SKM-1 treated with dmso at 0.1 percent for 144 hours (cell line): ENCODE results near the gene UMODL1.
"Not testable (repeated sequence)": the region's sequence is repeated elsewhere in the genome, so short reads cannot be mapped to it uniquely, and the experiment has no call there.

Source experiments
- DNase-seq: peaks from one replicate; lab custom pipeline; 2025; ENCODE audit not compliant: unreplicated experiment; lab: John Stamatoyannopoulos, UW

The UMODL1 gene

GRCh38 chr21:42078247-42079007 is 7.3 kb downstream of the UMODL1 start:
- DNase-seq, result not testable (repeated sequence)

GRCh38 chr21:42079008-42079938 is 8.2 kb downstream of the UMODL1 start:
- no peak for DNase-seq

GRCh38 chr21:42079939-42080787 is 9.0 kb downstream of the UMODL1 start:
- no peak for DNase-seq

- no peak for DNase-seq
Observed at GRCh38 chr21:42080788-42081083, 9.6 kb downstream of the UMODL1 start.

- peak; percentile 7 for DNase-seq
Observed at GRCh38 chr21:42081138-42081537, 10.0 kb downstream of the UMODL1 start.

- no peak for DNase-seq
Observed at GRCh38 chr21:42081931-42082381, 10.8 kb downstream of the UMODL1 start.

- DNase-seq, result no peak
Observed at GRCh38 chr21:42082501-42083360, 11.6 kb downstream of the UMODL1 start.

GRCh38 chr21:42083361-42083690 is 12.2 kb downstream of the UMODL1 start:
- DNase-seq, result no peak

- DNase-seq, result no peak
Observed at GRCh38 chr21:42084079-42084478, 13.0 kb downstream of the UMODL1 start.

GRCh38 chr21:42085246-42086077 is 14.3 kb downstream of the UMODL1 start:
- DNase-seq, result no peak

- DNase-seq, result no peak
Observed at GRCh38 chr21:42086969-42087368, 15.9 kb downstream of the UMODL1 start.

- no peak for DNase-seq
Observed at GRCh38 chr21:42088148-42088547, 17.0 kb downstream of the UMODL1 start.

GRCh38 chr21:42088658-42089057 is 17.5 kb downstream of the UMODL1 start:
- no peak for DNase-seq

- DNase-seq, result no peak
Observed at GRCh38 chr21:42089093-42089631, 18.0 kb downstream of the UMODL1 start.

GRCh38 chr21:42089665-42090310 is 18.7 kb downstream of the UMODL1 start:
- no peak for DNase-seq

GRCh38 chr21:42091899-42092508 is 20.9 kb downstream of the UMODL1 start:
- no peak for DNase-seq

GRCh38 chr21:42092771-42093170 is 21.7 kb downstream of the UMODL1 start:
- no peak for DNase-seq

GRCh38 chr21:42093186-42093585 is 22.1 kb downstream of the UMODL1 start:
- no peak for DNase-seq
